ENCODE data around the gene SCD. TPM values are rescaled to one million over a fixed set of nuclear protein-coding genes. Genes with fewer than 3 reads are reported as not detected.

SCD gene
- total and polyA plus RNA-seq, 10 donors = 2.1 to 56.3 (median 23.1) TPM

- Histone ChIP-seq H3K4me1 (peaks cover 0 to 69% (median 22%) of the 10 kb centered on the region in 6 donors), H3K4me3 (no peak overlapping the region), H3K27me3 (replicated peaks in 1 of 7) (peaks cover 0 to 19% (median 0%) of the 10 kb centered on the region in 7 donors), H3K36me3 (no peaks in the 10 kb centered on the region), H3K27ac (no peak overlapping the region), H3K9me3 (no peaks in the 10 kb centered on the region)
- DNase-seq = no peak
- TF ChIP-seq CTCF (IDR thresholded peaks at IDR 0.05 in 8 of 11, conservative IDR thresholded peaks at IDR 0.05 in 3 of 11) = no peak
- no peak for TF ChIP-seq POLR2AphosphoS5 (IDR thresholded peaks at IDR 0.05)
- no peak for TF ChIP-seq POLR2A (IDR thresholded peaks at IDR 0.05)
- intact Hi-C loops (cut with DNase I; ENCODE audit: low total_unique reads) = no loop called here
- 74 to 94% (median 76%) methylated on average over 3 of the region's 3 CpGs for WGBS, 5 donors
These were observed 2.7 kb upstream of the SCD start for GRCh38 chr10:100344241-100344788.

- H3K9me3 ChIP-seq = no peaks in the 10 kb centered on the region
- WGBS, 5 donors = 64 to 69% (median 65%) methylated on average over 9 of the region's 9 CpGs
- H3K4me1 ChIP-seq = peaks cover 0 to 68% (median 18%) of the 10 kb centered on the region in 6 donors
- intact Hi-C loops (cut with DNase I; ENCODE audit: low total_unique reads) = no loop called here
- peak overlapping the region in 7 of 8 donors; percentile 51 to 78 (median 69) for H3K4me3 ChIP-seq
- H3K27ac ChIP-seq = peak overlapping the region in 1 of 8 donors; percentile 84
- peaks cover 0 to 5% (median 0%) of the 10 kb centered on the region in 6 donors for H3K36me3 ChIP-seq
- H3K27me3 ChIP-seq (replicated peaks in 1 of 7) = peaks cover 0 to 19% (median 0%) of the 10 kb centered on the region in 7 donors
- no peak for DNase-seq
- TF ChIP-seq POLR2AphosphoS5 (IDR thresholded peaks at IDR 0.05) (no peak), POLR2A (IDR thresholded peaks at IDR 0.05) (no peak), CTCF (IDR thresholded peaks at IDR 0.05 in 8 of 11, conservative IDR thresholded peaks at IDR 0.05 in 3 of 11) (no peak)
These were observed 1.3 kb upstream of the SCD start for GRCh38 chr10:100345570-100346330.

- DNase-seq = peak; percentile 90
- Histone ChIP-seq H3K4me3 (peak overlapping the region; percentile 51 to 78 (median 69)), H3K36me3 (peaks cover 0 to 5% (median 0%) of the 10 kb centered on the region in 6 donors), H3K27me3 (replicated peaks in 1 of 7) (peaks cover 0 to 19% (median 0%) of the 10 kb centered on the region in 7 donors), H3K4me1 (peaks cover 0 to 68% (median 18%) of the 10 kb centered on the region in 6 donors), H3K27ac (peak overlapping the region in 7 of 8 donors; percentile 27 to 84 (median 73)), H3K9me3 (no peaks in the 10 kb centered on the region)
- intact Hi-C loops (cut with DNase I; ENCODE audit: low total_unique reads) = no loop called here
- WGBS, 5 donors = 0 to 1% (median 1%) methylated on average over 25 to 36 of the region's 36 CpGs
- TF ChIP-seq POLR2A (IDR thresholded peaks at IDR 0.05) (no peak), POLR2AphosphoS5 (IDR thresholded peaks at IDR 0.05) (peak in 1 of 3 donors; percentile 61), CTCF (IDR thresholded peaks at IDR 0.05 in 8 of 11, conservative IDR thresholded peaks at IDR 0.05 in 3 of 11) (no peak)
These were observed 675 bp upstream of the SCD start for GRCh38 chr10:100346351-100346764.

Data from spleen (tissue), 11 donors.